ENCODE data around the gene GEMIN5. TPM values are rescaled to one million over a fixed set of nuclear protein-coding genes. Genes with fewer than 3 reads are reported as not detected.
A peak's percentile ranks its signal among the peaks of the same experiment; 100 is the strongest.

GEMIN5 gene
- total and polyA plus RNA-seq, 2 of the 13 experiments (the other 11 are each of a cell fraction or from before 2014, with no cell fraction given): 6.6 to 28.6 TPM

GRCh38 chr5:154850255-154851062 lies 87.6 kb downstream of the GEMIN5 start, which contains the start of gene FAXDC2 (continued):
- no peak for TF ChIP-seq CBFB (CRISPR knock-in tag; IDR thresholded peaks at IDR 0.05)
- TF ChIP-seq HOXA3 (CRISPR knock-in tag; IDR thresholded peaks at IDR 0.05): peak; percentile 51; the same call in 1 of the 2 replicates
- TF ChIP-seq HNRNPL (IDR thresholded peaks at IDR 0.05; ENCODE audit: low read depth, low read length): no peak
- TF ChIP-seq SOX13 (IDR thresholded peaks at IDR 0.05): no peak
- peak in 1 of 2 experiments; percentile 55; a peak in 2 of 4 replicates for TF ChIP-seq SOX13 (CRISPR knock-in tag; conservative IDR thresholded peaks at IDR 0.05 in 1 of 2, IDR thresholded peaks at IDR 0.05 in 1 of 2)
- TF ChIP-seq SOX6 (IDR thresholded peaks at IDR 0.05): no peak
- peak; percentile 72 for TF ChIP-seq SOX6 (CRISPR knock-in tag; IDR thresholded peaks at IDR 0.05)
- TF ChIP-seq ZFX (CRISPR knock-in tag; IDR thresholded peaks at IDR 0.05; ENCODE audit: low read depth): peak; percentile 25; the same call in 1 of the 2 replicates
- TF ChIP-seq ZNF547 (CRISPR knock-in tag; IDR thresholded peaks at IDR 0.05): no peak
- no peak for TF ChIP-seq CHCHD3 (CRISPR knock-in tag; IDR thresholded peaks at IDR 0.05)
- no peak for TF ChIP-seq NFKB2 (CRISPR knock-in tag; IDR thresholded peaks at IDR 0.05; ENCODE audit: borderline replicate concordance)
- TF ChIP-seq IRX3 (CRISPR knock-in tag; IDR thresholded peaks at IDR 0.05; ENCODE audit: borderline replicate concordance, low read depth): no peak
- TF ChIP-seq ZNF546 (CRISPR knock-in tag; conservative IDR thresholded peaks at IDR 0.05): no peak
- TF ChIP-seq TBL1XR1 (IDR thresholded peaks at IDR 0.05; ENCODE audit: borderline replicate concordance, low read length, partially characterized antibody): no peak
- no peak for TF ChIP-seq ATF1 (CRISPR knock-in tag; IDR thresholded peaks at IDR 0.05)
- TF ChIP-seq ZNF644 (CRISPR knock-in tag; IDR thresholded peaks at IDR 0.05; ENCODE audit: low read depth): no peak
- TF ChIP-seq BRF2 (CRISPR knock-in tag; IDR thresholded peaks at IDR 0.05): no peak
- TF ChIP-seq ZNF746 (CRISPR knock-in tag; IDR thresholded peaks at IDR 0.05): no peak
- TF ChIP-seq NFE2L1 (CRISPR knock-in tag; IDR thresholded peaks at IDR 0.05; ENCODE audit: borderline replicate concordance): no peak
- TF ChIP-seq SSRP1 (CRISPR knock-in tag; IDR thresholded peaks at IDR 0.05): peak; percentile 41; the same call in 1 of the 2 replicates
- TF ChIP-seq FOXC1 (CRISPR knock-in tag; IDR thresholded peaks at IDR 0.05; ENCODE audit: borderline replicate concordance): no peak
- TF ChIP-seq KIAA2018 (CRISPR knock-in tag; IDR thresholded peaks at IDR 0.05; ENCODE audit: borderline replicate concordance): no peak
- no peak for TF ChIP-seq ZNF563 (CRISPR knock-in tag; IDR thresholded peaks at IDR 0.05)

Data from HepG2 (cell line).